ENCODE results near the gene CDADC1.

The CDADC1 gene

GRCh38 chr13:49295244-49295643 is 47.5 kb downstream of the CDADC1 start:
- no peak for DNase-seq (ENCODE audit: low read depth)

DNA sequence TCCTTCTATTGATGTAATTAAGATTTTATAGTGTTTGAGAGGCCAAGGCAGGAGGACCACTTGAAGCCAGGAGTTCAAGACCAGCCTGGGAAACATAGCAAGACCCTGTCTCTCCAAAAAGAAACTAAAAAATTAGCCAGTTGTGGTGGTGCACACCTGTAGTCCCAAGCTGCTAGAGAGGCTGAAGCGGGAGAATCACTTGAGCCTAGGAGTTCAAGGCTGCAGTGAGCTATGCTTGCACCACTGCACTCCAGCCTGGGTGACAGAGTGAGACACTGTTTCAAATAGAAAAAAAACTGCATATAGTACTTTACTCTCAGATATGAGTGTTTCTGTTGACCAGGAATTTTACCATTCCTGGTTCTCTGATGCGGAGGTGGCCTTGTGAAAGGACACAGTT is 48.9 kb downstream of the CDADC1 start:
- DNase-seq (ENCODE audit: low read depth): no peak

- DNase-seq (ENCODE audit: low read depth): no peak
Observed at GRCh38 chr13:49297338-49297737, 49.6 kb downstream of the CDADC1 start.

GRCh38 chr13:49298416-49298815 is 50.7 kb downstream of the CDADC1 start:
- DNase-seq (ENCODE audit: low read depth): no peak

GRCh38 chr13:49298903-49299605 is 51.3 kb downstream of the CDADC1 start:
- no peak for DNase-seq (ENCODE audit: low read depth)

DNA sequence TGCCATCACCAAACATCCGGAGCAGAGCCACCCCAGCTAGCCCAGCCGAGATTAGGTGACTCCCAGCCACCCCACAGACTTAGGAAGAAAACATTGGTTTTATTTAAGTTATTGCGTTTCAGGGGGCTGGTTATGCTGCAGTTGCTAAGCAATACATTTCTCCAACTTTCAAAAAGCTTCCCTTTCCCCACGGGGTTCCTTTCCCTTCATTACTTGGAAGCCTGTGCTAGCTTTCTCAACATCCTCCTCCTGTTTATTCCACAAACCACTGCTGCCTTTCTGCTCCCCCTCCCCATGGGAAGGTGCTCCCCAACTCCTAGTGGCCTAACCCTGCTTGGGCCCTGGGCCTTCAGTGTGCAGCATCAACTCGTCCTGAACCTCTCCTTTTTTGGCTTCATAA is 52.6 kb downstream of the CDADC1 start:
- DNase-seq (ENCODE audit: low read depth): no peak

GRCh38 chr13:49300739-49301589 is 53.2 kb downstream of the CDADC1 start:
- DNase-seq (ENCODE audit: low read depth): peak; percentile 32

DNA sequence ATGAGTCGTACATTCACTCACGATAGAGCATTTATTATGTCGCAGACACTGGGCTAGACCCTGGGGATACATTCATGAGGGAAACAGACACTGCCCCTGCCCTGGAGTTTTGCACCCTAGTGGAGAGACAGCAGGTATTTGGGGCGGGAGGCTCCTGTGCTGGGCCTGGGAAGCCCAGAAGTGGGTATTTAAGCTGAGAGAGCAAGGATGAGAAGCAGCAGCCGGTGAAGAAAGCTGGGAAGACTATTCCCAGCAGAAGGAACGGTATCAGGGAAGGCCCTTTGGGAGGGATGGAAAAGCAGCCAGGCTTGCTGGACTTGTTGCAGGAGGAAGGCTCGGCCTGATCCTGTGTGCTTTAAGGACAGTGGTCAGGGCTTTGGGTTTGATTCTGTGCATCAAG is 54.5 kb downstream of the CDADC1 start:
- no peak for DNase-seq (ENCODE audit: low read depth)

DNA sequence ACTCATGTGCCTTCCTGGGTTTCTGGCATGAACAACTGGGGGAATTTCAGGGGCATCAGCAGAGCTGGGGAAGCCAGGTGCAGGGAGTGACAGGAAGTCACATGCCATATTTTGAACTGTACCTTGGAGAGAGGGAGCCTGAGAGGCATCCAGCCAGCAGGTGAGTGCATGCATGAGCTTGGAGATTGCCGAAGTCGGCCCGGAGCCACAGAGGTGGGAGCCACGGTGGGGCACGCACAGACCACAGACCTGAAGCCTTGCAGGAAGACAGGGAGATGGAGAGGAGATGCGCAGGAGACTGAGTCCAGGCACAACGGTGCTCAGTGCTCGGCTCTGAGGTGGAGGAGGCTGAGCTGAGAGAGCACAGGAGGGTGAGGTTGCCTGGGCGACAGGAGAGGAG is 55.1 kb downstream of the CDADC1 start:
- no peak for DNase-seq (ENCODE audit: low read depth)

- no peak for DNase-seq (ENCODE audit: low read depth)
Observed at GRCh38 chr13:49303533-49304252, 56.0 kb downstream of the CDADC1 start.

- no peak for DNase-seq (ENCODE audit: low read depth)
Observed at GRCh38 chr13:49304356-49304755, 56.6 kb downstream of the CDADC1 start.

- DNase-seq (ENCODE audit: low read depth): no peak
Observed at GRCh38 chr13:49304763-49305700, 57.3 kb downstream of the CDADC1 start.

- DNase-seq (ENCODE audit: low read depth): no peak
Observed at GRCh38 chr13:49305792-49306425, 58.2 kb downstream of the CDADC1 start.

DNA sequence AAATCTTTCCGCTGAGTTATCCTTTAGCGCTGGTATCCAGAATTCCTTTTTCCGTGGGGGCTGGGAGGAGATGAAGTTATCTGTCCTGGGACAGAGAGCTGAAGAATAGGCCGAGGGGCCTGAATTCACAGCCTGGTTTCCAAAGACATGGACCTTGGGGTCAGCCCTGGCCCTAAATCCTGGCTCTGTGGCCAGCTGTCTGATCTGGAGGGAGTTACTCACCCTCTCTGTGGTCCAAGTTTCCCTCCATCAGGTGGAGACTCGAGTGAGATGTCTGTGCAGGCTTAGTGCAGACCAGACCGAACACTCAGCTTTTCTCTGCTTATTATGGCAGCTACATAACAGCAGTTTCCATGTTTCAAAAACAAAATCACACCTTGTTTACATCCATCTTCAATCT is 59.6 kb downstream of the CDADC1 start:
- no peak for DNase-seq (ENCODE audit: low read depth)

DNA sequence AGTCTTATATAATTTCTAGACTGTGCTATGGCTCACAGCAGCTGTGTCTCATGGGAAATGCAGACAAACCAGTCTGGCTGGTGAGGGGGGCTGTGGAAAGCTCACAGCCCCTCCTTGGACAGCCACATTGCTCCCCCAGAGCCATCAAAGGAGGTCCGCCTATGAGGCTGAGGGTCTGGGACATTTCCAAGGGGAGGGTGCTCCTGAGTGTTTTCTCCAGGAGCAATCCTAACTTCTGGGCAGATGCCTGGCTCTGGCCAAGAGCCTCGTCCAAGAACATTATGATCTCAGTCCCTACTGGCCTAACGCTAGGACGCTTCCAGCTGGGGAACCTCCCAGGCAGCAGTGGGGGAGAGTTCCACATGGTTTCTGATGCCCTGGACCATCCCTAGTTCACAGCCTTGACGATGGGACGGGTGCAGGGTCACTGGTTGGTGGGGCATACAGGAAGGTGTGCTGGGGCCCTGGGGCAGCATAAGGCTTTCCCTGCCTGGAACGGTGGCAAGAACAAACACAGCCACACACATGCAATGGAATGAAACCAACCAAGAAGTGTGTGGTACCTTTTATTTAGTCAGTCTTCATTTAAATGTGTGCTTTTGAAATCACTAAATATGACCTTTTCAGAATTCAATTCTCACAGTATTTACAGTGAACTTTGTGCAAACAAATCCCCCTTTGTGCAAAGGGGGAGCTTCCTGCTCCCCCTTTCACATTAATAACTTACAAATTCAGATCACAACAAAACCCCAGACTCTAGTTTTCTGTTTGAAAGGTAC is 60.6 kb downstream of the CDADC1 start:
- DNase-seq (ENCODE audit: low read depth): no peak

- DNase-seq (ENCODE audit: low read depth): no peak
Observed at GRCh38 chr13:49308921-49309408, 61.2 kb downstream of the CDADC1 start.

- DNase-seq (ENCODE audit: low read depth): no peak
Observed at GRCh38 chr13:49310251-49310650, 62.5 kb downstream of the CDADC1 start.

- DNase-seq (ENCODE audit: low read depth): no peak
Observed at GRCh38 chr13:49311816-49312215, 64.1 kb downstream of the CDADC1 start.

- no peak for DNase-seq (ENCODE audit: low read depth)
Observed at GRCh38 chr13:49314344-49314882, 66.7 kb downstream of the CDADC1 start.

DNA sequence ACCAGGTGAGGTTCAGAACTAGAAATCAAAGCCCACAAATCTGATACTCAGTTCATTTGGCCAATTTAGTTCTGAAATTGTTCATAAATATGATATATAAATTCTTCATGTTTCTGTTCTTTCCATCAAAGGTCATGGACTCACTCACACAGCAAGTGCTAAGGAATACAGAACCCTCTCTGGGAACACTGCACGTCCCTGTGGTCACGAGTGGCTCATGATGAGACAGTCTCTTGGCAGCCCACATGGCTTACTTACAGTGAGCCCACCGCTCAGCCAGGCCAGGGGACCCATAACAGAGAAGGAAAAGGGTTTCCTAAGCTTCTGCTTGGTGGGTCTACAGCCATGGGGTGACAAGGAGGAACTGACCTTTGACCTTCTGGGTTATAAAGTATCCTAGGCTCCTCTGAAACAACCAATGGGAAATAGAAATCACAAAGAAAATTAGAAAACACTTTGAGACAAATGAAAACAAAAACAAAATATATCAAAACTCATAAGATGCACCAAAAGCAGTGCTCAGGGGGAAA is 67.4 kb downstream of the CDADC1 start:
- no peak for DNase-seq (ENCODE audit: low read depth)
